ENCODE data around the gene LMAN2L. TPM values are rescaled to one million over a fixed set of nuclear protein-coding genes. Genes with fewer than 3 reads are reported as not detected.

The LMAN2L gene
- total RNA-seq, 4 donors from 2014 or later, result 10.2 to 21.2 (median 16.8) TPM

DNA sequence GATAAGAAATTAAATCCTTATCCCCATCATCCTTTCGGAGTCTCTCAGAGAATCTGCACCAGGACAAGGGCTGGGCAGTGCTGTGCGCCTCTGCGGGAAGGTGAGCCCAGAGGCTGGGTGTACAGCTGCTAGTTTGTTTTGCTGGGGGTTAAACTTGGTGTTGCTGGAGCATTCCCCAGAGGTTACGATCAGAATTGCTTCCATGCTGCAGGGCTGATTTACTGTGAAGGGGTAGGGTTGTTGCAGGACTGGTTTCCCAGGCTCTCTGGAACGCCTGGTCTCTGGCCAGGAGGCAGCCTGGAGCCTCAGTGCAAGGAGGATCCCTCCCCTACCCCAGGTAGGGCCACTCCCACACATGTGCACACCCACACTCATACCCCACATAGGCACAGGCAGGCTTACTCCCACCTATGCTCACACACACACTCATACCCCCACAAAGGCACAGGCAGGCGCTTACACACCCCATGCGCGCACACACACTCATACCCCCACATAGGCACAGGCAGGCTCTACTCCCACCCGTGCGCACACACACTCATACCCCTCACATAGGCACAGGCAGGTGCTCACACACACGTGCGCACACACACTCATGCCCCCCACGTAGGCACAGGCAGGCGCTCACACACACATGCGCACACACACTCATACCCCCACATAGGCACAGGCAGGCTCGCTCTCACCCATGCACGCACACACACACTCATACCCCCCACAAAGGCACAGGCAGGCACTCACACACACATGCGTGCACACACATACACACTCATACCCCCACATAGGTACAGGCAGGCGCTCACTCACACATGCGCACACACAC, 32.1 kb upstream of the LMAN2L start:
- H3K36me3 ChIP-seq, result peaks cover 0 to 15% (median 0%) of the 10 kb centered on the region in 3 donors
- no peaks in the 10 kb centered on the region for H3K27me3 ChIP-seq
- 89 to 90% methylated on average over 20 of the region's 20 CpGs for WGBS, 2 donors
- H3K4me3 ChIP-seq, result no peak overlapping the region
- no peaks in the 10 kb centered on the region for H3K9me3 ChIP-seq
- peaks cover 0 to 37% (median 6%) of the 10 kb centered on the region in 4 donors for H3K4me1 ChIP-seq
- DNase-seq (ENCODE audit: low spot score in 2 of 2), result no peak
- H3K27ac ChIP-seq, result no peak overlapping the region
- no peak for TF ChIP-seq POLR2A (IDR thresholded peaks at IDR 0.05)
- no peak for TF ChIP-seq EP300 (IDR thresholded peaks at IDR 0.05)
- TF ChIP-seq, protein P1, sequence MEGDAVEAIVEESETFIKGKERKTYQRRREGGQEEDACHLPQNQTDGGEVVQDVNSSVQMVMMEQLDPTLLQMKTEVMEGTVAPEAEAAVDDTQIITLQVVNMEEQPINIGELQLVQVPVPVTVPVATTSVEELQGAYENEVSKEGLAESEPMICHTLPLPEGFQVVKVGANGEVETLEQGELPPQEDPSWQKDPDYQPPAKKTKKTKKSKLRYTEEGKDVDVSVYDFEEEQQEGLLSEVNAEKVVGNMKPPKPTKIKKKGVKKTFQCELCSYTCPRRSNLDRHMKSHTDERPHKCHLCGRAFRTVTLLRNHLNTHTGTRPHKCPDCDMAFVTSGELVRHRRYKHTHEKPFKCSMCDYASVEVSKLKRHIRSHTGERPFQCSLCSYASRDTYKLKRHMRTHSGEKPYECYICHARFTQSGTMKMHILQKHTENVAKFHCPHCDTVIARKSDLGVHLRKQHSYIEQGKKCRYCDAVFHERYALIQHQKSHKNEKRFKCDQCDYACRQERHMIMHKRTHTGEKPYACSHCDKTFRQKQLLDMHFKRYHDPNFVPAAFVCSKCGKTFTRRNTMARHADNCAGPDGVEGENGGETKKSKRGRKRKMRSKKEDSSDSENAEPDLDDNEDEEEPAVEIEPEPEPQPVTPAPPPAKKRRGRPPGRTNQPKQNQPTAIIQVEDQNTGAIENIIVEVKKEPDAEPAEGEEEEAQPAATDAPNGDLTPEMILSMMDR (IDR thresholded peaks at IDR 0.05), result no peak

DNA sequence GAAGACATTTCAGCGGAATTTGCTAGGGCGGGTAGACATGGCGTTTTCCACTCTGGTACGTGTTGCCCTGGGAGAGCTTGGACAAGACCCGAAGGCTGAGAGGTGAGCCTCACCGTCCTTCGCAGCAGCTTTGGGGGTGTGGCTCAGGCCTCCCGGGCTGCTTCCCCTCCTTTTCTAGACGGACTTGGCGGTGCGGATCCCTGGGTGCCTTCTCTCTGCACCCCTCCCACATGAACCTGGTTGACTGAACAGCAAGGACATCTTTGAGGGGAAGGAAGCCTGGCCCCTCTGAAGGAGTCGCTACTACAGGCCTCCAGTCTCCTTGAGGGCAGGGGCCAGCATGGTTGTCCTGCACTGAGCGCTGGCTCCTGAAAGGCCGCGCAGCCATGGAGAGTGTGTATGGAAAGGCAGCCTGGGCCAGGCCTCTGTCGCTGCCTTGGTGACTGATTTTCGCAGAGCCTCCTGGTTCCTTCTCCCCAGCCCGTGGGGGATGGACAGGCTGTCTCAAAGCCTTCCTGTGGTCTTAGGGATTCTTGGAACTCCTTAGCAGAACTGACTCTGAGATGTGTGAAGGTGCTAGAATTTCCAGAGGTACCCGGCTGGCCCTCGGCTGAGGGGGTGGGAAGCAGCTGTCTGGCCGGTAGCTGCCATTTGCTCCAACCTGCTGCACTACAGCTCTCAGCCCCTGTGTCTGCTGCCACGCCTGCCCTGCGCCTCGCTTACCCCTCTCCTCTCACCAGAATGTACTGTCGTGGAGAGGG, 30.8 kb upstream of the LMAN2L start:
- no peaks in the 10 kb centered on the region for H3K9me3 ChIP-seq
- WGBS, 2 donors, result 83 to 90% methylated on average over 21 to 25 of the region's 25 CpGs
- peaks cover 0 to 48% (median 9%) of the 10 kb centered on the region in 4 donors for H3K4me1 ChIP-seq
- peaks cover 0 to 13% (median 0%) of the 10 kb centered on the region in 3 donors for H3K36me3 ChIP-seq
- no peak for DNase-seq (ENCODE audit: low spot score in 2 of 2)
- H3K27ac ChIP-seq, result no peak overlapping the region
- no peak for TF ChIP-seq POLR2A (IDR thresholded peaks at IDR 0.05)
- TF ChIP-seq EP300 (IDR thresholded peaks at IDR 0.05), result no peak
- TF ChIP-seq, protein P1 (IDR thresholded peaks at IDR 0.05), result no peak
- H3K4me3 ChIP-seq, result no peak overlapping the region
- H3K27me3 ChIP-seq, result no peaks in the 10 kb centered on the region

DNA sequence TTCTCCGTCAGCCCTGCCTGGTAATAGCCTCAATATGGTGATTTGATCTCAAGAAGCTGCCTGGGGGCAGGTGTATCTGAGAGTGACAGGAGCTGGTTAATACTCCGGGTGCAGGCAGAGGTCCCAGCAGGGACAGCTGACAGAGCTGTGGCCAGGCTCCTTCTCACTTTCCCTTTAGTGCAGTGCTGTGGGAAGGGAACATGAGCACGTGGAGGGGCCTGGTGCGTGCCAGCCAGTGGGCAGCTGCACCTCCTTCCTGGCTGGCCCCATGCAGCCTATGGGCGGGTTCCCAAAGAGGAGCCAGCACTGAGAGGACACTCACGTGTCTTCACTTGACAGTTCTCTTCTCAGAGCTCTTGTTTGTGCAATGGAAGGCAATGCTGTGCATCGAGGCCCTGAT, 29.9 kb upstream of the LMAN2L start:
- H3K27ac ChIP-seq, result peak overlapping the region in 1 of 4 donors; percentile 33
- H3K4me1 ChIP-seq, result peaks cover 0 to 49% (median 13%) of the 10 kb centered on the region in 4 donors
- H3K27me3 ChIP-seq, result no peaks in the 10 kb centered on the region
- no peak overlapping the region for H3K4me3 ChIP-seq
- H3K36me3 ChIP-seq, result peaks cover 0 to 13% (median 0%) of the 10 kb centered on the region in 3 donors
- no peaks in the 10 kb centered on the region for H3K9me3 ChIP-seq
- 50 to 60% methylated on average over 4 to 5 of the region's 7 CpGs for WGBS, 2 donors
- TF ChIP-seq POLR2A (IDR thresholded peaks at IDR 0.05) (no peak), EP300 (IDR thresholded peaks at IDR 0.05) (peak in 1 of 2 donors; percentile 23)
- TF ChIP-seq, protein P1 (IDR thresholded peaks at IDR 0.05), result no peak
- no peak for DNase-seq (ENCODE audit: low spot score in 2 of 2)

DNA sequence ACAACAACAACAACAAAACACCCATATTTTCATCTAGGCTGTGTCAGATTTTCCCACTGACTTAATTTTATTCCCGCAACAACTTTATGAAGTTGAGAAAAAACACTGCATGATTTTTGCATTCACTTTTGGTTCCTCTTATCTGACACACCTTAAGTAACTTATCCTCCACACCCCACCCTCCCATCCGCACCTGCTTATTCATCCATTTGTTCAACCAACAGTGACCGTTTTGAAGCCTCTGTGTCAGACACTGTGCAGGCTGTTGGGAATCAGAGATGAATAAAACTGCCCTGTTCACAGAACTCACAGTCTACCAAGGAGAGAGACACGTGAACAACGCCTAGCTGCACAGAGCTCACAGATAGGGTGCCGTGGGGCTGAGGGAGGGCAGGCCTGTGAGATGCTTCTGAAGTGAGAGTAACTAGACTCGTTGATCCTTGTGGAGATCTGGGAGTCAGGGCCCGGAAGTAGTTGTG, 28.3 kb upstream of the LMAN2L start:
- Histone ChIP-seq H3K4me3 (no peak overlapping the region), H3K36me3 (peaks cover 0 to 13% (median 0%) of the 10 kb centered on the region in 3 donors), H3K27ac (peak overlapping the region in 1 of 4 donors; percentile 19), H3K27me3 (no peaks in the 10 kb centered on the region), H3K9me3 (no peaks in the 10 kb centered on the region), H3K4me1 (peaks cover 0 to 49% (median 24%) of the 10 kb centered on the region in 4 donors)
- no peak for DNase-seq (ENCODE audit: low spot score in 2 of 2)
- WGBS, 2 donors, result 84 to 85% methylated on average over 8 of the region's 8 CpGs
- no peak for TF ChIP-seq EP300 (IDR thresholded peaks at IDR 0.05)
- TF ChIP-seq, protein P1 (IDR thresholded peaks at IDR 0.05), result no peak
- TF ChIP-seq POLR2A (IDR thresholded peaks at IDR 0.05), result no peak
